ENCODE results near the gene BTF3L4. TPM values are rescaled to one million over a fixed set of nuclear protein-coding genes. Genes with fewer than 3 reads are reported as not detected.
"Not testable (repeated sequence)": the region's sequence is repeated elsewhere in the genome, so short reads cannot be mapped to it uniquely, and the experiment has no call there.

Gene BTF3L4
- total RNA-seq, 1 donor from 2014 or later, result 53.2 TPM

DNA sequence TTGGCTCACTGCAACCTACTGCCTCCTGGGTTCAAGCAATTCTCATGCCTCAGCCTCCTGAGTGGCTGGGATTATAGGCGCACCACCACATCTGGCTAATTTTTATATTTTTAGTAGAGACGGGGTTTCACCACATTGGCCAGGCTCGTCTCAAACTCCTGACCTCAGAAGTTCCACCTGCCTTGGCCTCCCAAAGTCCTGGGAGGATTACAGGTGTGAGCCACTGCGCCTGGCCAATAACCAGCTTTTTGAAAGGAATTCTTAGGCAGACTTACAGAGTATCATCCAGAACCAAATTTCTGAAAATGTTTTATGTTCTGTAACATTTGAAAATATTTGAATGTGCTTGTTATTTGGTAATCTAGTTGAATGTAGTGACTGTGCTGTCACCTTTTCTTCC, 14.6 kb downstream of the BTF3L4 start:
- Histone ChIP-seq H3K9me3 (ENCODE audit: control insufficient read depth in 3 of 3, low read length in 3 of 3) (no peaks in the 10 kb centered on the region), H3K27ac (ENCODE audit: low read depth, low read length) (no peak overlapping the region), H3K4me1 (ENCODE audit: control insufficient read depth in 3 of 3, insufficient read depth in 3 of 3, low read length in 3 of 3) (no peaks in the 10 kb centered on the region), H3K27me3 (ENCODE audit: control insufficient read depth in 3 of 3, insufficient read depth in 3 of 3, low read length in 3 of 3) (no peaks in the 10 kb centered on the region), H3K4me3 (ENCODE audit: low read length in 3 of 3) (no peak overlapping the region), H3K36me3 (ENCODE audit: control insufficient read depth in 3 of 3, insufficient read depth in 3 of 3, low read length in 3 of 3) (peaks cover 5 to 21% (median 12%) of the 10 kb centered on the region in 3 donors), H3K9ac (ENCODE audit: low read depth in 1 of 3, low read length in 3 of 3) (no peak overlapping the region)

DNA sequence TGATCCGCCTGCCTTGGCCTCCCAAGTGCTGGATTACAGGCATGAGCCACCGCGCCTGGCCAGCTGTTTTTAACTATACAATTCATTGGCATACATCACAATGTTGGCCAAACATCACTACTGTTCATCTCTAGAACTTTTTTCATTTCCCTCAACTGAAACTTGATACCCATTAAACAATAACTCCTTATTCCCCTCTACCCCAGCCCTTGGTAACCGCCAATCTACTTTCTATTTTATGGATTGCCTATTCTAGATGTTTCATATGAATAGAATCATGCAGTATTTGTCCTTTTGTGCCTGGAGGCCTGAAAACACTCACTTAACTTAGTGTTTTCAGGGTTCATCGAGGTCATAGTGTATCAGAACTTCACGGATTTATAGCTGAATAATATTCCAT, 16.2 kb downstream of the BTF3L4 start:
- H3K27me3 ChIP-seq (ENCODE audit: control insufficient read depth in 3 of 3, insufficient read depth in 3 of 3, low read length in 3 of 3), result no peaks in the 10 kb centered on the region
- no peak overlapping the region for H3K4me3 ChIP-seq (ENCODE audit: low read length in 3 of 3)
- H3K36me3 ChIP-seq (ENCODE audit: control insufficient read depth in 3 of 3, insufficient read depth in 3 of 3, low read length in 3 of 3), result peaks cover 0 to 12% (median under 1%) of the 10 kb centered on the region in 3 donors
- no peak overlapping the region for H3K9ac ChIP-seq (ENCODE audit: low read depth in 1 of 3, low read length in 3 of 3)
- H3K27ac ChIP-seq (ENCODE audit: low read depth, low read length), result no peak overlapping the region
- peaks cover 0 to 8% (median 0%) of the 10 kb centered on the region in 3 donors for H3K4me1 ChIP-seq (ENCODE audit: control insufficient read depth in 3 of 3, insufficient read depth in 3 of 3, low read length in 3 of 3)
- H3K9me3 ChIP-seq (ENCODE audit: control insufficient read depth in 3 of 3, low read length in 3 of 3), result no peaks in the 10 kb centered on the region

DNA sequence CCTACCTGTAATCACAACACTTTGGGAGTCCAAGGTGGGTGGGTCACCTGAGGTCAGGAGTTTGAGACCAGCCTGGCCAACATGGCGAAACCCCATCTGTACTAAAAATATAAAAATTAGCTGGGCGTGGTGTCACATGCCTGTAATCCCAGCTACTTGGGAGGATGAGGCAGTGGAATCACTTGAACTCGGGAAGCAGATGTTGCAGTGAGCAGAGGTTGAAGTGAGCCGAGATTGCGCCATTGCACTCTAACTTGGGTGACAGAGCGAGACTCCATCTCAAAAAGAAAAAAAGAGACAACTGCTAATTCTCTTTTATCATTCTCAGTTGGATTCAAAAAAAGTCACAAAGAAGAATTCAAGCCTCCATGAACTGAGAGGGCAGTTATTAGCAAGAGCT, 21.2 kb downstream of the BTF3L4 start:
- H3K9me3 ChIP-seq (ENCODE audit: control insufficient read depth in 3 of 3, low read length in 3 of 3); H3K27me3 ChIP-seq (ENCODE audit: control insufficient read depth in 3 of 3, insufficient read depth in 3 of 3, low read length in 3 of 3); H3K36me3 ChIP-seq (ENCODE audit: control insufficient read depth in 3 of 3, insufficient read depth in 3 of 3, low read length in 3 of 3); H3K9ac ChIP-seq (ENCODE audit: low read depth in 1 of 3, low read length in 3 of 3); H3K27ac ChIP-seq (ENCODE audit: low read depth, low read length); H3K4me1 ChIP-seq (ENCODE audit: control insufficient read depth in 3 of 3, insufficient read depth in 3 of 3, low read length in 3 of 3); H3K4me3 ChIP-seq (ENCODE audit: low read length in 3 of 3): not testable (repeated sequence)

DNA sequence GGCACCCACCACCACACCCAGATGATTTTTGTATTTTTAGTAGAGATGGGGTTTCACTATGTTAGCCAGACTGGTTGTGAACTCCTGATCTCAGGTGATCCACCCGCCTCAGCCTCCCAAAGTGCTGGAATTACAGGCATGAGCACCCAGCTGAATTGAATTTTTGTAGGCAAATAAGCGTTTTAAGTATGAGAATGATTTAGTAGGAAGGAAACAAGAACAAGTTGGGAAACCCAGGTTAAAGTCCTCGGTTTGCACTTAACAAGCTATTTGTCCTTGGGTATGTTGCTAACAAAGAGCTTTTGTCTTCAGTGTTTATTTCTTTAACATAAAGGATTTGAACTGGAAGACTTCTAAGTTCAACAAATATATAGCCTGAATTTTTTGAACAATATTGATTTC, 23.9 kb downstream of the BTF3L4 start:
- Histone ChIP-seq H3K4me1 (ENCODE audit: control insufficient read depth in 3 of 3, insufficient read depth in 3 of 3, low read length in 3 of 3) (peaks cover 0 to 9% (median 0%) of the 10 kb centered on the region in 3 donors), H3K36me3 (ENCODE audit: control insufficient read depth in 3 of 3, insufficient read depth in 3 of 3, low read length in 3 of 3) (peaks cover 0 to 10% (median 6%) of the 10 kb centered on the region in 3 donors), H3K9me3 (ENCODE audit: control insufficient read depth in 3 of 3, low read length in 3 of 3) (no peaks in the 10 kb centered on the region), H3K27me3 (ENCODE audit: control insufficient read depth in 3 of 3, insufficient read depth in 3 of 3, low read length in 3 of 3) (no peaks in the 10 kb centered on the region), H3K9ac (ENCODE audit: low read depth in 1 of 3, low read length in 3 of 3) (no peak overlapping the region), H3K27ac (ENCODE audit: low read depth, low read length) (no peak overlapping the region), H3K4me3 (ENCODE audit: low read length in 3 of 3) (no peak overlapping the region)

DNA sequence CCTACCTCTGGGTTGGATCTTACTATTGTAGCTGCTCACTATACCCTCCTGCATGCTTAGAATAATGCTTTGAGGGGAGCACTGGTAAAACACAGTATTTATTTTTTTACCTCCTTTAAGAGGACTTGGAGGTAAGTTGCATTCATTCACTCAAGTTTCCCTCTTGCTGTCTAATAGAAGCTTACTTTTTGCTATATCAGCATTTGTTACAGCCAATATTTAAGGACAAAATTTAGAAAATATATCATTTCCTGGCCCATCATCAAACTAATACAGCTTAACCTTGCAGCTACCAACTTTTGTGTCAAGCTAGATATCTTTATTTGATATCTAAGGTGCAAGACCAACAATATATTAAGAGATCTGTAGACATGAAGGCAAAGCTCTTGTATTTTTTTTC, 31.8 kb downstream of the BTF3L4 start:
- H3K36me3 ChIP-seq (ENCODE audit: control insufficient read depth in 3 of 3, insufficient read depth in 3 of 3, low read length in 3 of 3), result peaks cover 8 to 21% (median 16%) of the 10 kb centered on the region in 3 donors
- not testable (repeated sequence) for H3K4me1 ChIP-seq (ENCODE audit: control insufficient read depth in 3 of 3, insufficient read depth in 3 of 3, low read length in 3 of 3); H3K27ac ChIP-seq (ENCODE audit: low read depth, low read length); H3K4me3 ChIP-seq (ENCODE audit: low read length in 3 of 3); H3K9ac ChIP-seq (ENCODE audit: low read depth in 1 of 3, low read length in 3 of 3); H3K9me3 ChIP-seq (ENCODE audit: control insufficient read depth in 3 of 3, low read length in 3 of 3); H3K27me3 ChIP-seq (ENCODE audit: control insufficient read depth in 3 of 3, insufficient read depth in 3 of 3, low read length in 3 of 3)

DNA sequence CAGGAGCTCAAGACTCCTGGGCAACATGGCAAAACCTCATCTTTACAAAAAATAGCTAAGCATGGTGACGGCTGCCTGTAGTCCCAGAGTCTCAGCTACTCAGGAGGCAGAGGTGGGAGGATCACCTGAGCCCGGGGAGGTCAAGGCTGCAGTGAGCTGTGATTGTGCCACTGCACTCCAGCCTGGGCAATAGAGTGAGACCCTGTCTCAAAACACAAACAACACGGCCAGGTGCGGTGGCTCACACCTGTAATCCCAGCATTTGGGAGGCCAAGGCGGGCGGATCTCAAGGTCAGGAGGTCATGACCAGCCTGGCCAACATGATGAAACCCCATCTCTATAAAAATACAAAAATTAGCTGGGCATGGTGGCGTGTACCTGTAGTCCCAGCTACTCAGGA, 38.2 kb downstream of the BTF3L4 start:
- H3K9ac ChIP-seq (ENCODE audit: low read depth in 1 of 3, low read length in 3 of 3); H3K4me3 ChIP-seq (ENCODE audit: low read length in 3 of 3); H3K27ac ChIP-seq (ENCODE audit: low read depth, low read length); H3K27me3 ChIP-seq (ENCODE audit: control insufficient read depth in 3 of 3, insufficient read depth in 3 of 3, low read length in 3 of 3); H3K9me3 ChIP-seq (ENCODE audit: control insufficient read depth in 3 of 3, low read length in 3 of 3); H3K4me1 ChIP-seq (ENCODE audit: control insufficient read depth in 3 of 3, insufficient read depth in 3 of 3, low read length in 3 of 3): not testable (repeated sequence)
- H3K36me3 ChIP-seq (ENCODE audit: control insufficient read depth in 3 of 3, insufficient read depth in 3 of 3, low read length in 3 of 3), result peaks cover 0 to 12% (median 10%) of the 10 kb centered on the region in 3 donors

DNA sequence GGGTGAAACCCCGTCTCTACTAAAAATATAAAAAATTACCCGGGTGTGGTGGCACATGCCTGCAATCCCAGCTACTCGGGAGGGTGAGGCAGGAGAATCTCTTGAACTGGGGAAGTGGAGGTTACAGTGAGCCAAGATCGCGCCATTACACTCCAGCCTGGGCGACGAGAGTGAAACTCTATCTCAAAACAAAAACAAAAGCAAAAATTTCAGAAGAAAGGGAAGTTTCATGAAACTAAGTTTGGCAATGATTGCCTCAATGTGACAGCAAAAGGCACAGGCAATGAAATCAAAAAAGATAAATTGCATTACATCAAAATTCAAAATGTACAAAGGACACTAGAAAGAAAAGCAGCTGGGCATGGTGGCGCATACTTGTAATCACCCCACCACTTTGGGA, 40.1 kb downstream of the BTF3L4 start:
- Histone ChIP-seq H3K27me3 (ENCODE audit: control insufficient read depth in 3 of 3, insufficient read depth in 3 of 3, low read length in 3 of 3) (no peaks in the 10 kb centered on the region), H3K9ac (ENCODE audit: low read depth in 1 of 3, low read length in 3 of 3) (no peak overlapping the region), H3K27ac (ENCODE audit: low read depth, low read length) (no peak overlapping the region), H3K4me1 (ENCODE audit: control insufficient read depth in 3 of 3, insufficient read depth in 3 of 3, low read length in 3 of 3) (no peaks in the 10 kb centered on the region), H3K36me3 (ENCODE audit: control insufficient read depth in 3 of 3, insufficient read depth in 3 of 3, low read length in 3 of 3) (no peaks in the 10 kb centered on the region), H3K9me3 (ENCODE audit: control insufficient read depth in 3 of 3, low read length in 3 of 3) (no peaks in the 10 kb centered on the region), H3K4me3 (ENCODE audit: low read length in 3 of 3) (no peak overlapping the region)

DNA sequence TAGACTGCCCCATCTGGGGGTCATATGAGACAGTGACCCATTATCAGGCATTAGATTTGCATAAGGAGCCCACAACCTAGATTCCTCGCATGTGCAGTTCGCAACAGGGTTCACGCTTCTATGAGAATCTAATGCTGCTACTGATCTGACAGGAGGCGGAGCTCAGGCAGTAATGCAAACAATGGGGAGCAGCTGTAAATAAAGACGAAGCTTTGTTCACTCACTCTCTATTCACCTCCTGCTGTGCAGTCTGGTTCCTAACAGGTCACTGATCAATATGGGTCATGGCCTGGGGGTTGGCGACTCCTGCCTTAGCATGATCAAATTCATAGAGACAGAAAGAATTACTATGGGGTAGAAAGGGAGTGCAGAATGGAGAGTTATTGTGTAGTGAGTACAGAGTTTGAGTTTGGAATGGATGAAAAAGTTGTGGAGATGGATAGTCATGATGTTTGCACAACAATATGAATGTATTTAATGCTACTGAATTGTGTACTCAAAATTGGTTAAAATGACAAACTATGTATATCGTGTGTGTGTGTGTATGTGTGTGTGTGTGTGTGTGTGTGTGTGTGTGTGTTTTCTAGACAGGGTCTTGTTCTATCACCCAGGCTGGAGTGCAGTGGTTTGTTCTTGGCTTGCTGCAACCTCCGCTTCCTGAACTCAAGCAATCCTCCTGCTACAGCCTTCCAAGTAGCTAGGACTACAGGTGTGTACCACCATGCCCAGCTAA, 42.2 kb downstream of the BTF3L4 start:
- Histone ChIP-seq H3K36me3 (ENCODE audit: control insufficient read depth in 3 of 3, insufficient read depth in 3 of 3, low read length in 3 of 3) (no peaks in the 10 kb centered on the region), H3K27me3 (ENCODE audit: control insufficient read depth in 3 of 3, insufficient read depth in 3 of 3, low read length in 3 of 3) (no peaks in the 10 kb centered on the region), H3K4me3 (ENCODE audit: low read length in 3 of 3) (no peak overlapping the region), H3K9me3 (ENCODE audit: control insufficient read depth in 3 of 3, low read length in 3 of 3) (no peaks in the 10 kb centered on the region), H3K4me1 (ENCODE audit: control insufficient read depth in 3 of 3, insufficient read depth in 3 of 3, low read length in 3 of 3) (no peaks in the 10 kb centered on the region), H3K27ac (ENCODE audit: low read depth, low read length) (no peak overlapping the region), H3K9ac (ENCODE audit: low read depth in 1 of 3, low read length in 3 of 3) (no peak overlapping the region)

DNA sequence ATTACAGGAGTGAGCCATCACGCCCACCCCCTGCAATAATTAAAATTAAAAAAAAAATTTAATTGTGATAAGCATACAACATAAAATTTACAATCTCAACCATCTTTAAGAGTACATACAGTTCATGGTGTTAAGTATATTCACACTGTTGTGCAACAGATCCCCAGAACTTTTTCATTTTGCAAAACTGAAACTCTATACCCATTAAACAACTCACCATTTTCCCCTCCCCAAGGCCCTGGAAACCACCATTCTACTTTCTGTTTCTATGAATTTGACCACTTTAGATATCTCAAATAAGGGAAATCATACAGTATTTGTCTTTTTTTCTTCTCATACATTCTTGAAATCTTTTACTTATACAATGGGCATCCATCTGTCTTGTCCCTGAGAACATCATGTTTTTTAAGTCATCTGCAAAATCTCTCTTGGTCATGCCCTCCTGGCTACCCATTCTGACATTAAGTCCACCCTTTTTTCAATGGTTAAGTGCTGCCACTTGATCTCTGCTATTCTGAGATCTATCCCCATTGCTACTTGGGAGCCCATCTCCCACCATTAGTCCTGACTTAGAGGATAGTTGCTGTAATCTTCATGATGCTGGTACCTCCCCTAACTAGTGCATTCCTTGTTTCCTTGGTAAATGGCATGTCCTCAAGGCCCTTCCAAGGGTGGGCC, 46.4 kb downstream of the BTF3L4 start:
- no peaks in the 10 kb centered on the region for H3K9me3 ChIP-seq (ENCODE audit: control insufficient read depth in 3 of 3, low read length in 3 of 3)
- no peaks in the 10 kb centered on the region for H3K4me1 ChIP-seq (ENCODE audit: control insufficient read depth in 3 of 3, insufficient read depth in 3 of 3, low read length in 3 of 3)
- H3K27ac ChIP-seq (ENCODE audit: low read depth, low read length), result no peak overlapping the region
- H3K27me3 ChIP-seq (ENCODE audit: control insufficient read depth in 3 of 3, insufficient read depth in 3 of 3, low read length in 3 of 3), result no peaks in the 10 kb centered on the region
- H3K9ac ChIP-seq (ENCODE audit: low read depth in 1 of 3, low read length in 3 of 3), result no peak overlapping the region
- no peak overlapping the region for H3K4me3 ChIP-seq (ENCODE audit: low read length in 3 of 3)
- no peaks in the 10 kb centered on the region for H3K36me3 ChIP-seq (ENCODE audit: control insufficient read depth in 3 of 3, insufficient read depth in 3 of 3, low read length in 3 of 3)

DNA sequence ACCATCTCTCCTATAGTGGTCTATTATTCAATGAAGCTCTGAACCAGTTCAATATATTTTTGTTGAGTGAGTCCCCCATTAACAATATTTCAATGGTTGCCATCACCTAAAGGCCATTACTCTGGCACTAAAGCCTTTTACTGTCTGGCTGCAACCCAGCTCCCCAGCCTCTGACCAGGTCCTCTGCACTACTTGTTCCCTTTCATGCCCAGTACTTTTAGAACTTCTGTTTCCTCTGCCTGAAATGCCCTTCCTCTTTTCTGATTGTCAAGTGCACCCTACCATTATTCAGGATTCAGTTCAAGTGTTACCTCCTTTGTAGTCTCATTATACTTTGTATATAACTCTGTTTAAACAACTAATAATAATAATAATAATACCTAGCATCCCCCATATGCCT, 55.4 kb downstream of the BTF3L4 start:
- no peak overlapping the region for H3K9ac ChIP-seq (ENCODE audit: low read depth in 1 of 3, low read length in 3 of 3)
- no peaks in the 10 kb centered on the region for H3K36me3 ChIP-seq (ENCODE audit: control insufficient read depth in 3 of 3, insufficient read depth in 3 of 3, low read length in 3 of 3)
- H3K27ac ChIP-seq (ENCODE audit: low read depth, low read length), result no peak overlapping the region
- no peak overlapping the region for H3K4me3 ChIP-seq (ENCODE audit: low read length in 3 of 3)
- H3K9me3 ChIP-seq (ENCODE audit: control insufficient read depth in 3 of 3, low read length in 3 of 3), result no peaks in the 10 kb centered on the region
- no peaks in the 10 kb centered on the region for H3K27me3 ChIP-seq (ENCODE audit: control insufficient read depth in 3 of 3, insufficient read depth in 3 of 3, low read length in 3 of 3)
- H3K4me1 ChIP-seq (ENCODE audit: control insufficient read depth in 3 of 3, insufficient read depth in 3 of 3, low read length in 3 of 3), result no peaks in the 10 kb centered on the region
